ENCODE measurements around the gene HPCAL1. TPM values are rescaled to one million over a fixed set of nuclear protein-coding genes. Genes with fewer than 3 reads are reported as not detected.

Gene HPCAL1
- total RNA-seq, 6 experiments from 2014 or later, result 23.1 to 68.8 (median 29.1) TPM

- Histone ChIP-seq H3K4me3 (no peak overlapping the region), H3K27ac (no peak overlapping the region), H3K36me3 (no peaks in the 10 kb centered on the region), H3K9me3 (no peaks in the 10 kb centered on the region), H3K4me1 (peaks cover 0 to 19% (median 6%) of the 10 kb centered on the region in 4 donors), H3K27me3 (no peaks in the 10 kb centered on the region)
- no peak for TF ChIP-seq POLR2A (IDR thresholded peaks at IDR 0.05)
- TF ChIP-seq CTCF (IDR thresholded peaks at IDR 0.05), result no peak
- 98% methylated on average over 3 of the region's 4 CpGs for WGBS (ENCODE audit: insufficient coverage, low coverage, low lambda C conversion rate, missing lambda C conversion rate)
- intact Hi-C loops (cut with DNase I), result no loop called here
- DNase-seq (no peak), ATAC-seq (no peak)
Observed at GRCh38 chr2:10320575-10320931, 17.8 kb downstream of the HPCAL1 start.

DNA sequence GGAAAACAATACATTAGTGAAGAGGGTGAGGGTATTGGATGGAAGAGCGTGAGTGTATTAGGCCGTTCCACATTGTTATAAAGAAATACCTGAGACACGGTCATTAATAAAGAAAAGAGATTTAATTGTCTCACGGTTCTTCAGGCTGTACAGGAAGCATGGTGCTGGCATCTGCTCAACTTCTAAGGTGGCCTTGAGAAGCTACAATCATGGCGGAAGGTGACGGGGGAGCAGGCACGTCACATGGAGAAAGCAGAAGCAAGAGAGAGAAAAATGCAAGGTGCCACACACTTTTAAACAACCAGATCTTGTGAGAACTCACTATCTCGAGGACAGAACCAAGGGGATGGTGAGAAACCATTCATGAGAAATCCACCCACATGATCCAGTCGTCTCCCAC, 18.2 kb downstream of the HPCAL1 start:
- Histone ChIP-seq H3K4me3 (no peak overlapping the region), H3K9me3 (no peaks in the 10 kb centered on the region), H3K27me3 (no peaks in the 10 kb centered on the region), H3K36me3 (no peaks in the 10 kb centered on the region), H3K4me1 (peaks cover 0 to 23% (median 7%) of the 10 kb centered on the region in 4 donors), H3K27ac (no peak overlapping the region)
- intact Hi-C loops (cut with DNase I), result no loop called here
- ATAC-seq (no peak), DNase-seq (no peak)
- WGBS (ENCODE audit: insufficient coverage, low coverage, low lambda C conversion rate, missing lambda C conversion rate), result 87% methylated on average over 7 of the region's 9 CpGs
- TF ChIP-seq CTCF (IDR thresholded peaks at IDR 0.05), result no peak
- TF ChIP-seq POLR2A (IDR thresholded peaks at IDR 0.05), result no peak

DNA sequence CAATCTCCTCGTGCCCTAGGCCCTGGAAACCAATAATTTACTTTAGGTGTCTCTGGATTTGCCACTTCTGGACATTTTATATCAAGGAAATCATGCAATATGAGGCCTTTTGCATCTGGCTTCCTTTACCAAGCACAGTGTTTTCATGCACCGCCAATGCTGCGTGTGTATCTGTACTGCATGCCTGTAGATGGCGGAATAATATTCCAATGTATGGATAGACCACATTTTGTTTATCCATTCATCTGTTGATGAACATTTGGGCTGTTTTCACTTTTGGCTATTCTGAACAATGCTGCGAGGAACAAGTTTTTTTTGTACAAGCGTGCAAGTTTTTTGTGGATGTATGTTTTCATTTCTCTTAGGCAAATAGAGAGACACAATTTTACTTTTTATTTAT, 18.9 kb downstream of the HPCAL1 start:
- intact Hi-C loops (cut with DNase I), result no loop called here
- H3K36me3 ChIP-seq, result no peaks in the 10 kb centered on the region

GRCh38 chr2:10322481-10322880, 19.8 kb downstream of the HPCAL1 start:
- TF ChIP-seq CTCF (IDR thresholded peaks at IDR 0.05) (no peak), POLR2A (IDR thresholded peaks at IDR 0.05) (no peak)
- Histone ChIP-seq H3K27me3 (no peaks in the 10 kb centered on the region), H3K9me3 (no peaks in the 10 kb centered on the region), H3K36me3 (no peaks in the 10 kb centered on the region), H3K4me1 (peaks cover 0 to 38% (median 14%) of the 10 kb centered on the region in 4 donors), H3K27ac (no peak overlapping the region), H3K4me3 (no peak overlapping the region)
- WGBS (ENCODE audit: insufficient coverage, low coverage, low lambda C conversion rate, missing lambda C conversion rate), result 29% methylated on average over 1 of the region's 4 CpGs
- intact Hi-C loops (cut with DNase I), result no loop called here
- no peak for DNase-seq
- ATAC-seq, result no peak

More for the DNA sequence above, 18.9 kb downstream of the HPCAL1 start:
- no peak overlapping the region for H3K27ac ChIP-seq
- H3K4me3 ChIP-seq, result no peak overlapping the region
- ATAC-seq (no peak), DNase-seq (no peak)
- WGBS (ENCODE audit: insufficient coverage, low coverage, low lambda C conversion rate, missing lambda C conversion rate), result 95% methylated on average over 6 of the region's 6 CpGs
- H3K4me1 ChIP-seq, result peaks cover 0 to 30% (median 10%) of the 10 kb centered on the region in 4 donors
- H3K9me3 ChIP-seq, result no peaks in the 10 kb centered on the region
- TF ChIP-seq CTCF (IDR thresholded peaks at IDR 0.05) (no peak), POLR2A (IDR thresholded peaks at IDR 0.05) (no peak)
- no peaks in the 10 kb centered on the region for H3K27me3 ChIP-seq

- ATAC-seq (no peak), DNase-seq (no peak)
- Histone ChIP-seq H3K36me3 (no peaks in the 10 kb centered on the region), H3K27me3 (no peaks in the 10 kb centered on the region), H3K4me3 (no peak overlapping the region), H3K27ac (no peak overlapping the region), H3K4me1 (peaks cover 0 to 42% (median 17%) of the 10 kb centered on the region in 4 donors), H3K9me3 (no peaks in the 10 kb centered on the region)
- intact Hi-C loops (cut with DNase I), result no loop called here
- no peak for TF ChIP-seq POLR2A (IDR thresholded peaks at IDR 0.05)
- TF ChIP-seq CTCF (IDR thresholded peaks at IDR 0.05), result no peak
- WGBS (ENCODE audit: insufficient coverage, low coverage, low lambda C conversion rate, missing lambda C conversion rate), result 60% methylated on average over 1 of the region's 13 CpGs
Observed at GRCh38 chr2:10322973-10323372, 20.3 kb downstream of the HPCAL1 start.

Data from right lobe of liver (tissue), 6 donors.